Activated CD8-positive, alpha-beta memory T cell treated with anti-CD3 and anti-CD28 coated beads, Interleukin-2, amount 50 U/mL, for 1 hour (primary cell): ENCODE data around the gene CLDN6.

ENCODE experiments used
- DNase-seq: peaks from one replicate; pipeline ENCODE4 v3.0.0-alpha.2; 2020; ENCODE audit errors: extremely low read depth

The CLDN6 gene

DNA sequence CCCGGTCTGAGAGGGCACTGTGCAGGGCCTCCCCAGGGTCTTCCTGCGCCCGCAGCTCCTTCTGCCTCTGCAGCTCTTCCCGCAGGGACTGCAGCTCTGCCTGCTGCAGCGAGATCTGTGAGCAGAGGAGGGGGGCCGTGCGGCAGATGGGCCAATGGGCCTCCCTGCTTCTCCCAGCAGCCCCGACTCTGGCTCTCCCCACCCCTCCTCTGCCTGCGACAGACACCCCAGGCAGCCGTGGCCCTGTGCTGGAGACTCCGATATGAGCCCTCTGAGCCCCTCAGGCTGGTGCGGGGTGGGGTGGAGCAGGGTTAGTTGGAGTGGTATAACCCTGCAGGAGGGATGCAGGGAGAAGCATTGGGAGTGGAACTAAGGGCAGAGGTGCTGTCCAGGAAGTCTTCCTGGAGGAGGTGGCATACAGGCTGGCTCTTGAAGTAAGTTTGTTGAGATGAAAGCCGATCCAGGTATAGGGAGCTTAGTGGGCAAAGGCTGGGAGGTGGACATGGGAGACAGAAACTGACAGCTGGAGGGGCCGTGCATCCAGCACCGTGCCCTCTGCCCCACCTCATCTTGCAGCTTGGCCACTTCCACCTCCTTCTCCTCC lies 10.8 kb upstream of the CLDN6 start:
- no peak for DNase-seq

- peak; percentile 51 for DNase-seq
These were observed 10.2 kb upstream of the CLDN6 start for GRCh38 chr16:3027983-3028715.

DNA sequence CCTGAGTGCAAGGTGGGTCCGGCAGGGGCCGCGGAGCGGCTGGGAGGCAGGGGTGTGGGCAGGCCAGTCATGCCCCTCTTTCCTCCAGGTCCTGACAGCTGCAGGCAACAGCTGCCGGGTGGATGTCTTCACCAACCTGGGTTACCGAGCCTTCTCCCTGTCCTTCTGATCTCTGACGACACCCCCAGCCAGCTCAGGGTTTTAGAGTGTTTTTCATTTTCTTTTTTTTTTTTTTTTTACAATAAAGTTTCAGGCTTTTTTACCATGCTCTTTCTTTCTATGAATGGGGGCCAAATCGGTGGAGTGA lies 9.5 kb upstream of the CLDN6 start:
- no peak for DNase-seq

DNA sequence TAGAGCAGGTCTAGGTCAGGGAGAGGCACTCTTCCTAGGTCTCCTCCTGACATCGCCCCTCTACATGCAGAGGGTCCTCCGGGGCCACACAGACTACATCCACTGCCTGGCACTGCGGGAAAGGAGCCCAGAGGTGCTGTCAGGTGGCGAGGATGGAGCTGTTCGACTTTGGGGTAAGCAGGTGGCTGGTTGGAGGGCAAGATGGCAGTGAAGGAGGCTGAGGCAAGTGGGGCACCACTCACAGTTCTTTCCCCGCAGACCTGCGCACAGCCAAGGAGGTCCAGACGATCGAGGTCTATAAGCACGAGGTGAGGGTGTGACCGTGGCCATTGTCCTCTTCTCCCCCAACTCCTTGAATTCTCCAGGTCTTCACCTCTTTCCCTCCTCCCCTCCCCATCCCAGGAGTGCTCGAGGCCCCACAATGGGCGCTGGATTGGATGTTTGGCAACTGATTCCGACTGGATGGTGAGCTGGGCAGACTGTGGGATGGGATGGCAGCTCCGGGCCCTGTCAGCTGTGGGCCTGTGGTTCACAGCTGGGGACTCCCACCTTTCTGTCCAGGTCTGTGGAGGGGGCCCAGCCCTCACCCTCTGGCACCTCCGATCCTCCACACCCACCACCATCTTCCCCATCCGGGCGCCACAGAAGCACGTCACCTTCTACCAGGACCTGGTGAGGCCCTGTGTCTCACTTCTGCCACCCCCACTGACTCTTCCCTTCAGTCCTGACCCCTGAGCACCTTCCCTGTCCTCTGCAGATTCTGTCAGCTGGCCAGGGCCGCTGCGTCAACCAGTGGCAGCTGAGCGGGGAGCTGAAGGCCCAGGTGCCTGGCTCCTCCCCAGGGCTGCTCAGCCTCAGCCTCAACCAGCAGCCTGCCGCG lies 8.9 kb upstream of the CLDN6 start:
- DNase-seq: no peak

DNA sequence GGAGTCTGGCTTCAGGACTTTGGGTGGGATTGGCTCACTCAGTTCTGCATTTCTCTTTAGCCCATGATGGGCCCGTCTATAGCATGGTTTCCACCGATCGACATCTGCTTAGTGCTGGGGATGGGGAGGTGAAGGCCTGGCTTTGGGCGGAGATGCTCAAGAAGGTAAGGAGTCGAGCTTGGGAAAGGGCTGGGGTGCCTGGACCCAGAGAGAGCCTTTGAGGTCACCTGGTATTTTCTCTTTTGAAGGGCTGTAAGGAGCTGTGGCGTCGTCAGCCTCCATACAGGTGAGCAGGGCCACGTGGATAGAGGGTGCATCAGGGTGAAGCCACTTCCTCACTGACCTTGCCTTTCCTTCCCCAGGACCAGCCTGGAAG lies 8.0 kb upstream of the CLDN6 start:
- no peak for DNase-seq

DNA sequence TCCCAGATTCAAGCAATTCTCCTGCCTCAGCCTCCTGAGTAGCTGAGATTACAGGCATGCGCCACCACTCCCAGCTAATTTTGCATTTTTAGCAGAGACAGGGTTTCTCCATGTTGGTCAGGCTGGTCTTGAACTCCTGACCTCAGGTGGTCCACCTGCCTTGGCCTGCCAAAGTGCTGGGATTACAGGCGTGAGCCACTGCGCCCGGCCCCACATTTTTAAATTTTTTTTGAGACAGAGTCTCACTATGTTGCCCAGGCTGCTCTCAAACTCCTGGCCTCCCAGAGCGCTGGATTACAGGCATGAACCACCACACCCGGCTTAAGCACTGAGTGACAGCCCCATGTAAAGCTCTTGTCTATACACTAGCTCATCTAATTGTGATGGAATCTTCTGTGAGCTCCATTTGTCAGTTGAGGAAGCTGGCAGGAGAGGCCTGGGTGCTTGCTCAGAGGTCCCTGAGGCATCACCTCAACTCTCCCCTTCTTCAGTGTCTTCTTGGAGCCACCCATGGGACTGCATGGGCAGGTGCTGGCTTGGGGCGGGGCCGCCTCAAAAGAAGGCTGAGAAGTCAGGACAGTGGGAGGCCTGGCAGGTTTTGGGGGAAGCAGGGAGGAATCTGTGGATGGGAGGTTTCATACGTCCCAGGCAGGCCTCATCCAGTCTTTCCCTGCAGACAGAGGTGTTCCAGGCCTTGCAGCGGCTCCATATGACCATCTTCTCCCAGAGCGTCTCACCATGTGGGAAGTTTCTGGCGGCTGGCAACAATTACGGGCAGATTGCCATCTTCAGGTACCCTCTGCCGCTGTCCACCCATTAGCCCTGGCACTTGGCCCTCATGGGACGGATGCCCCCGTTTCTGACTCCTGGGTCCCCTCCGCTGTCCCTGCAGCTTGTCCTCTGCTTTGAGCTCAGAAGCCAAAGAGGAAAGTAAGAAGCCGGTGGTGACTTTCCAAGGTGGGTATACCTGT lies 7.3 kb upstream of the CLDN6 start:
- no peak for DNase-seq

GRCh38 chr16:3023669-3024478 lies 5.9 kb upstream of the CLDN6 start, which contains the start of the genes HCFC1R1 and THOC6:
HCFC1R1 (minus strand) TSS chr16:3023942; CDS start chr16:3023941, 1 bp downstream.
THOC6 (plus strand) TSS chr16:3024035; CDS start chr16:3024327, 292 bp downstream.
- DNase-seq: peak; percentile 77

GRCh38 chr16:3023415-3023668 lies 5.4 kb upstream of the CLDN6 start:
- no peak for DNase-seq

DNA sequence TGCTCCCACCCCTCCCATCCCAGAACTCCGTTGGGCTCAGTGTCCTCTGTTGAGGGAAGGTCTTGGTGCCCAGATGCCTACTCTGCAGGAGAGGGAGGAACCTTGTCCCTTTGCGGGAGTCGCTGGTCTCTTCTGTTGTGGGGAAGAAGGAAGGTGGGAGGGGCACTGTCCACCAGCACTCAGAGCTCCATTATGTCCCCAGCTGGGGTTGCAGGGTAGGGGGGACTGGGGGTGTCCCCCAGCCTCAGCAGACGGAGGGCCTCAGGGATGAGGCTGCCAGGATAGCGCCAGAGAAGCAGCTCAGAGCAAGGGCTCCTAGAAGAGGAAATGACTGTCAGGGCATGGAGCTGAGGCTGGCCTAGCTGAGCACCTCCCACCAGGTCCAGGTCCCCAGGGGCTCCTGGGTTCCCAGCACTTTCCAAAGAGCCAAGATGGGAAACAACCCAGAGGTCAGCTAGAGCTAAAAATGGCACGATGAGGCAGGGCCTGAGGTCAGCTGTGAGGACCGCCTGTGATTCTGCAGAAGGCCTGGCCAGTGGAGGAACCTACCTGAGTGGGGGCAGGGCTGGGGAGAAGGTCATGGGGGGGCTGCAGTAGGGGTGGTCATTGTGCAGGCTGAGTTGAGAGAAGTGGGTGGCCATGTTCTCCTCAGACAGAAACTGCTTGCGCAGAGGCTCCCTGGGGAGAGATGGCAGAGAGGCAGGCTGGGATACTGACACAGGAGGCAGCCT lies 4.9 kb upstream of the CLDN6 start:
- no peak for DNase-seq

GRCh38 chr16:3022208-3022683 lies 4.3 kb upstream of the CLDN6 start:
- DNase-seq: peak; percentile 65

DNA sequence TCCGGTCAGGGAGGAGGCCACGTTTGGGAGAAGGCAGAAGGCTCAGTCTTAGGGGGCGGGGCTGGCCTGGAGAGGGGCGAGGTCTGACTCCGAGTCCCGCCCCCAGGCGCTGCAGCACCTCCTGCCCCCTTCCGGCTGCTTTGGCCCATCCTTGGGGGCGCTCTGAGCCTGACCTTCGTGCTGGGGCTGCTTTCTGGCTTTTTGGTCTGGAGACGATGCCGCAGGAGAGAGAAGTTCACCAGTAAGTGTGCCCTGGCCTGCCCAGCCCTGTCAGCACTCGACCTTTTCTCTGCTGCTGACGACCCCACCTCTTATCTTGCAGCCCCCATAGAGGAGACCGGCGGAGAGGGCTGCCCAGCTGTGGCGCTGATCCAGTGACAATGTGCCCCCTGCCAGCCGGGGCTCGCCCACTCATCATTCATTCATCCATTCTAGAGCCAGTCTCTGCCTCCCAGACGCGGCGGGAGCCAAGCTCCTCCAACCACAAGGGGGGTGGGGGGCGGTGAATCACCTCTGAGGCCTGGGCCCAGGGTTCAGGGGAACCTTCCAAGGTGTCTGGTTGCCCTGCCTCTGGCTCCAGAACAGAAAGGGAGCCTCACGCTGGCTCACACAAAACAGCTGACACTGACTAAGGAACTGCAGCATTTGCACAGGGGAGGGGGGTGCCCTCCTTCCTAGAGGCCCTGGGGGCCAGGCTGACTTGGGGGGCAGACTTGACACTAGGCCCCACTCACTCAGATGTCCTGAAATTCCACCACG lies 3.6 kb upstream of the CLDN6 start:
- DNase-seq: peak; percentile 65

DNA sequence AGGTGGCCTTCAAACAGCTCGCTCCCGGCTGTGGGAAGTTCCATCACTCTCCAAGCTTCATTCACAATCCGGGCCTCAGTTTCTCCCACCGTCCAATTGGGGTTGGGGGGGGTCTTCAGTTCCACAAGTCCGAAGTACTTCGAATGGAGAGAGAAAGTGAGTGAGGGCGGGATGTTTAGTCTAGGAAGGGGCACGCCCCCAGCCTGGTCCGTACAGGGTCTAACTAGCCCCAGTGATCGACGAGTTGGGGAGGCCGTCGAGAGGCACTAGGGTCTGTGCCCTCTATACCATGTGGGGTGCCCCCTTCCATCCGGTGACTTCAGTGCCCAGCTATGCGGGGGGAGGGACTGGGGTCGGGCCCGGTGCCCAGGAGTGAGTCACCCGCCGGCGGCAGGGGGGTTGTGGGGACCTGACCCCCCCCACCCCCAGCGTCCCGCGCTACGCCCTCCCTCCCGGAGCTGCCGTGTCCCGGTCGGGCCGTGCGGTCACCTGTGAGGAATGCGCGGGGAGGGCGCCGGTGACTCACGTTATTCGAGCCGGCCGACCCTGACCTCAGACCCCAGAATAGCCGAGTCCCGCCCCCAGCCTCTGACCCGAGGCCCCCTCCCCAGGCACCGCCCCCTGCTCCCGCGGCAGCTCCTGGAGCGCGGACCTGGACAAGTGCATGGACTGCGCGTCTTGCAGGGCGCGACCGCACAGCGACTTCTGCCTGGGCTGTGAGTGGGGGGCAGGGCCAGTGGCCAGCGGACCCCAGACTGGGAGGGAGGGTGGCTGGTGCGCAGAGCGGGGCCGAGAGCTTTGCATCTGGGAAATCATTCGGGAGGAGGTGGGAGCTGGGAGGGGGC lies 2.8 kb upstream of the CLDN6 start:
- DNase-seq: peak; percentile 40

DNA sequence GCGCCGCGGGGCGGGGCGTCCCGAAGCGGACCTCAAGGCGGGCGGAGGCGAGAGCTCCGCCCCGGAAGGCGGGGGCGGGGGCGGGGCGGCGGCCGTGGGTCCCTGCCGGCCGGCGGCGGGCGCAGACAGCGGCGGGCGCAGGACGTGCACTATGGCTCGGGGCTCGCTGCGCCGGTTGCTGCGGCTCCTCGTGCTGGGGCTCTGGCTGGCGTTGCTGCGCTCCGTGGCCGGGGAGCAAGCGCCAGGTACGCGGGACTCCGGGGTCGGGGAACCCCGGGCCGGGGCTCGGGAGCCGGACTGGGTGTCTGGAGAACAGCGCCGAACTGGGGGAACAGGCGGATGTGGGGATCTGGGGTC lies 2.2 kb upstream of the CLDN6 start, which contains the start of gene TNFRSF12A:
TSS of gene TNFRSF12A (plus strand) at position 122 of the 357 bp plus-strand sequence. CDS start at position 152, 30 bp downstream.
- no peak for DNase-seq

GRCh38 chr16:3019594-3020246 lies 1.7 kb upstream of the CLDN6 start:
- DNase-seq: no peak

GRCh38 chr16:3017344-3017743 lies 639 bp downstream of the CLDN6 start:
- no peak for DNase-seq

DNA sequence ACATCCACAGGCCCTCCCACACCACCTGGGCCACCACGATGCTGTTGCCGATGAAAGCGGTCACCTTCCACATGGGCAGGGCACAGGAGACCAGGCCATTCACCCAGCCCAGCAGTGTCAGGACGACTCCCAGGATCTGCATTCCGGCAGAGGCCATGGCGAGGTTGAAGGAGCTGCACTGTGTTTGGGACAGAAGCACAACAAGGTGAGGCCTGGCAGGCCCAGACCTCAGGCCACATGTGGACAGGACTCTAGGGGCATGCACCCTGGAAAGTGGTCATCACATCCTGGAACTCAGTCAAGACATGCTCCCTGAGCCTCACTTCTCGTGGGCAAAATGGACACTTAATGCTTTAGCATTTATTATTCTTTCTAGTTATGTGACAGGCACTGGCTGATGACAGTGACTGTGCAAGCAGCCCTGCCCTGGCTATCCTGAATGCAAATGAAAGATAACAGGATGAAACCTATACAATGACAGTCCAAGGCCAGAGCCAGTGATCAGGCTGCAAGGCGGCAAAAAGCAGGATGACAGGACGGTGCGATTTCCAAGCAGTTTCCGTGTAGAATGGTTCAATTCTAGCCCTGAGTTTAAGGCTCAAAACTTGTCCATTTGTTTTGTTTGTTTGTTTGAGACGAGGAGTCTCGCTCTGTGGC lies 2.0 kb downstream of the CLDN6 start:
- DNase-seq: no peak

- no peak for DNase-seq
These were observed 3.0 kb downstream of the CLDN6 start for GRCh38 chr16:3014971-3015370.
